SU-DHL-6 (cell line): ENCODE results near the gene NDUFB10.

Experiments
- H2AFZ ChIP-seq: fragments of 200-600 bp; sonication (generic); 2 replicates; pipeline ENCODE4 v1.6.1; 2014; ENCODE audit warnings: low read depth, mild to moderate bottlenecking, moderate library complexity, mixed read lengths, antibody characterized with exemption, low read length; ENCODE audit not compliant: severe bottlenecking
- H3F3A ChIP-seq: fragments of 200-600 bp; shearing (Covaris generic); 2 replicates; pipeline ENCODE4 v1.6.0; 2016; ENCODE audit warnings: antibody characterized with exemption, mild to moderate bottlenecking; ENCODE audit not compliant: insufficient read depth
- H3K27ac ChIP-seq: fragments of 200-600 bp; sonication (generic); 2 replicates; pipeline ENCODE4 v1.5.1; 2016; ENCODE audit warnings: low read depth, mild to moderate bottlenecking, low read length, moderate library complexity, mixed read lengths
- H3K27me3 ChIP-seq: fragments of 200-600 bp; sonication (generic), shearing (Covaris generic); 2 replicates; pipeline ENCODE4 v1.6.0; 2014; ENCODE audit warnings: mild to moderate bottlenecking, low read length
- H3K36me3 ChIP-seq: fragments of 200-600 bp; sonication (generic); 2 replicates; pipeline ENCODE4 v1.6.1; 2014; ENCODE audit warnings: mild to moderate bottlenecking, low read length, mixed read lengths
- H3K4me2 ChIP-seq: fragments of 300-600, 200-600 bp; shearing (Covaris generic), sonication (generic); 2 replicates; pipeline ENCODE4 v1.6.0; 2014; ENCODE audit warnings: low read length, low read depth, mild to moderate bottlenecking; ENCODE audit not compliant: poor library complexity, severe bottlenecking
- H3K4me3 ChIP-seq: fragments of 200-600 bp; sonication (generic); 2 replicates; pipeline ENCODE4 v1.5.1; 2014; ENCODE audit warnings: antibody characterized with exemption, low read length, mild to moderate bottlenecking, mixed read lengths; ENCODE audit not compliant: insufficient read depth, poor library complexity, severe bottlenecking
- H3K79me2 ChIP-seq: fragments of 200-600 bp; sonication (generic); 2 replicates; pipeline ENCODE4 v1.6.1; 2014; ENCODE audit warnings: mild to moderate bottlenecking, low read length, moderate library complexity; ENCODE audit not compliant: insufficient read depth
- H3K9ac ChIP-seq: fragments of 200-600 bp; sonication (generic); 2 replicates; pipeline ENCODE4 v1.7.0; 2014; ENCODE audit warnings: mild to moderate bottlenecking, low read length
- H3K9me2 ChIP-seq: fragments of 200-600 bp; sonication (generic); replicated peaks from 2 replicates; pipeline ENCODE4 v1.6.1; 2014; ENCODE audit warnings: low read length; ENCODE audit not compliant: insufficient read depth
- H3K9me3 ChIP-seq: fragments of 200-600 bp; sonication (generic); 2 replicates; pipeline ENCODE4 v1.6.1; 2014; ENCODE audit warnings: low read length, mixed read lengths; ENCODE audit not compliant: insufficient read depth
- H4K20me1 ChIP-seq: fragments of 200-600 bp; sonication (generic); 2 replicates; pipeline ENCODE4 v1.6.1; 2014; ENCODE audit warnings: low read depth, mild to moderate bottlenecking, antibody characterized with exemption, low read length, moderate library complexity, mixed read lengths
- EZH2phosphoT487 ChIP-seq: fragments of 200-600 bp; sonication (generic), shearing (Covaris generic); conservative IDR thresholded peaks from 2 replicates; pipeline ENCODE4 v1.6.1; 2018; ENCODE audit warnings: mild to moderate bottlenecking, antibody characterized with exemption, low read length, moderate library complexity, mixed read lengths
- TF ChIP-seq, protein P1 (sequence below): fragments of 200-600 bp; sonication (generic); IDR thresholded peaks from one replicate; pipeline ENCODE4 v1.5.1; 2017; ENCODE audit warnings: antibody characterized with exemption, mild to moderate bottlenecking, low read length, moderate library complexity; ENCODE audit not compliant: insufficient read depth, poor library complexity, severe bottlenecking

NDUFB10 gene

DNA sequence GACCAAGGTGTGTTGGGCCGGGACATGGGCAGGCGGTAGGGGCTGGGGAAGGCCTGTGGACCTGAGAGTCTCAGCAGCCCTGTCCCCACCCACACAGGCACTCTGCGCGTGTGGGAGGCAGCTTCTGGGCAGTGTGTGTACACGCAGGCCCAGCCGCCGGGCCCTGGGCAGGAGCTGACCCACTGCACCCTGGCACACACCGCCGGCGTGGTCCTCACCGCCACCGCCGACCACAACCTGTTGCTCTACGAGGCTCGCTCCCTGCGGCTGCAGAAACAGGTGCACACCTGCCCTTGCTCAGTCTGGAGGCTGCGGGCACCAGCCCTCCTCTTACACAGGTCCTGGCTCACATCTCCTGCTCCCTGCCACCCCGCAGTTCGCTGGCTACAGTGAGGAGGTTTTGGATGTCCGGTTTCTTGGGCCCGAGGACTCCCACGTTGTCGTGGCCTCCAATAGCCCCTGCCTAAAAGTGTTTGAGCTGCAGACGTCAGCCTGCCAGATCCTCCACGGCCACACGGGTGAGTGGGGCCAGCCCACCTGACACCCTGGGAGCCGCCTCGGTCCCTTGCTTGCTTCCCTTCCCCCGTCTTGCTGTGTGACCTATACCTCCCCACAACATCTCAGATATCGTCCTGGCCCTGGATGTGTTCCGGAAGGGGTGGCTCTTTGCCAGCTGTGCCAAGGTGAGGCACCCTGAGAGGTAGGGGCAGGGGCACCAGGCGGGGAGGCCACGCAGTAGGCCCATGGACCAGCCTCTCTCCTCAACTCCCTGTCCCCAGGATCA is 16.3 kb downstream of the NDUFB10 start:
- Histone ChIP-seq H3K27me3 (no peaks in the 10 kb centered on the region), H4K20me1 (no peaks in the 10 kb centered on the region; the same call in 1 of the 2 replicates), H3K9me3 (no peaks in the 10 kb centered on the region), H3K4me3 (no peak overlapping the region), H3K79me2 (peaks cover 22% of the 10 kb centered on the region), H3K9me2 (no peaks in the 10 kb centered on the region), H3F3A (no peaks in the 10 kb centered on the region), H3K27ac (no peak overlapping the region), H2AFZ (no peak overlapping the region), H3K36me3 (no peaks in the 10 kb centered on the region), H3K4me2 (no peak overlapping the region), H3K9ac (no peak overlapping the region)
- TF ChIP-seq, protein P1, sequence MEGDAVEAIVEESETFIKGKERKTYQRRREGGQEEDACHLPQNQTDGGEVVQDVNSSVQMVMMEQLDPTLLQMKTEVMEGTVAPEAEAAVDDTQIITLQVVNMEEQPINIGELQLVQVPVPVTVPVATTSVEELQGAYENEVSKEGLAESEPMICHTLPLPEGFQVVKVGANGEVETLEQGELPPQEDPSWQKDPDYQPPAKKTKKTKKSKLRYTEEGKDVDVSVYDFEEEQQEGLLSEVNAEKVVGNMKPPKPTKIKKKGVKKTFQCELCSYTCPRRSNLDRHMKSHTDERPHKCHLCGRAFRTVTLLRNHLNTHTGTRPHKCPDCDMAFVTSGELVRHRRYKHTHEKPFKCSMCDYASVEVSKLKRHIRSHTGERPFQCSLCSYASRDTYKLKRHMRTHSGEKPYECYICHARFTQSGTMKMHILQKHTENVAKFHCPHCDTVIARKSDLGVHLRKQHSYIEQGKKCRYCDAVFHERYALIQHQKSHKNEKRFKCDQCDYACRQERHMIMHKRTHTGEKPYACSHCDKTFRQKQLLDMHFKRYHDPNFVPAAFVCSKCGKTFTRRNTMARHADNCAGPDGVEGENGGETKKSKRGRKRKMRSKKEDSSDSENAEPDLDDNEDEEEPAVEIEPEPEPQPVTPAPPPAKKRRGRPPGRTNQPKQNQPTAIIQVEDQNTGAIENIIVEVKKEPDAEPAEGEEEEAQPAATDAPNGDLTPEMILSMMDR: no peak
- TF ChIP-seq EZH2phosphoT487: no peak

DNA sequence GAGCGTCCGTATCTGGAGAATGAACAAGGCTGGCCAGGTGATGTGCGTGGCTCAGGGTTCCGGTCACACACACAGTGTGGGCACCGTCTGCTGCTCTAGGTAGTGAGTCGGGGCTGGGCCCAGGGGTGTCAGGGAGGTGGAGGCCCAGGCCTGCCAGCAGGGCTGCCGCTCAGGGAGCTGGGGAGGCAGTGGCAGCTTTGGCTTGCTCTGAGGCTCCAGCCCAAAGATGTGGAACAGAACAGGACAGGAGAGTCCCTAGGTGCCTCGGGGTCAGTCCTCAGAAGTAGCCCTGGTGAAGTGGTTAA is 16.8 kb downstream of the NDUFB10 start:
- Histone ChIP-seq H3K4me2 (no peak overlapping the region), H3K9ac (no peak overlapping the region), H3K9me3 (no peaks in the 10 kb centered on the region), H2AFZ (no peak overlapping the region), H3K36me3 (no peaks in the 10 kb centered on the region), H3F3A (no peaks in the 10 kb centered on the region), H3K27me3 (no peaks in the 10 kb centered on the region), H3K9me2 (no peaks in the 10 kb centered on the region), H3K4me3 (no peak overlapping the region), H3K27ac (no peak overlapping the region), H3K79me2 (peaks cover 22% of the 10 kb centered on the region), H4K20me1 (no peaks in the 10 kb centered on the region; the same call in 1 of the 2 replicates)
- TF ChIP-seq EZH2phosphoT487: no peak
- TF ChIP-seq, protein P1: no peak

DNA sequence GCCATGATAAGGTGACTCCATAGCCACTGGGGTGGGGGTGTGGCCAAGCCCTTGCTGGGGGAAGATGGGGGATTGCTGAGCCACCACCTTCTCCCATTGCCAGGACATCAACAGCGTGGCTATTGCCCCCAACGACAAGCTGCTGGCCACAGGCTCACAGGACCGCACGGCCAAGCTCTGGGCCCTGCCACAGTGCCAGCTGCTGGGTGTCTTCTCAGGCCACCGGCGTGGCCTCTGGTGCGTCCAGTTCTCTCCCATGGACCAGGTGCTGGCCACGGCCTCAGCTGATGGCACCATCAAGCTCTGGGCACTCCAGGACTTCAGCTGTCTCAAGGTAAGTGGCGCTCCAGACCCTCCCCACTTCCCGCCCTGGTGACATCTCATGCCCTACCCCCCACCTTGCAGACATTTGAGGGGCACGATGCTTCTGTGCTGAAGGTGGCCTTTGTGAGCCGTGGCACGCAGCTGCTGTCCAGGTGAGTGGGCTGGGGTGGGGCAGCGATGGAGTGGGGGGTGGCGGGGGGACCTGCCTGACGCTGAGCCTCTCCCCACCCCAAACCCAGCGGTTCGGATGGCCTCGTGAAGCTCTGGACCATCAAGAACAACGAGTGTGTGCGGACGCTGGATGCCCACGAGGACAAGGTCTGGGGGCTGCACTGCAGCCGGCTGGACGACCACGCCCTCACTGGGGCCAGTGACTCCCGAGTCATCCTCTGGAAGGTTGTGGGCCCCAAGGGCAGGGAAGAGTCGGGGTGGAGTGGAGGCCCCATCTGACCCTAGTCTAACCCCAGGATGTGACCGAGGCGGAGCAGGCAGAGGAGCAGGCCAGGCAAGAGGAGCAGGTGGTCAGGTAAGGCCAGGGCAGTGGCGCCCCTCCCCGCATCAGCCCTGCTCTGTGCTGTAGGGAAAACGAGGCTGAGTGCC is 17.9 kb downstream of the NDUFB10 start:
- no peaks in the 10 kb centered on the region for H3F3A ChIP-seq
- TF ChIP-seq, protein P1: no peak
- H3K9me3 ChIP-seq: no peaks in the 10 kb centered on the region
- no peaks in the 10 kb centered on the region; the same call in 1 of the 2 replicates for H4K20me1 ChIP-seq
- H3K27me3 ChIP-seq: no peaks in the 10 kb centered on the region
- H3K9ac ChIP-seq: no peak overlapping the region
- H3K79me2 ChIP-seq: peaks cover 16% of the 10 kb centered on the region
- no peak overlapping the region for H3K4me2 ChIP-seq
- no peak overlapping the region for H3K4me3 ChIP-seq
- no peaks in the 10 kb centered on the region for H3K9me2 ChIP-seq
- no peak overlapping the region for H3K27ac ChIP-seq
- H3K36me3 ChIP-seq: no peaks in the 10 kb centered on the region
- H2AFZ ChIP-seq: no peak overlapping the region
